BLaER1 treated with 17β-estradiol and CSF1 and Interleukin-3, amounts not matched to agents 10 nM and 100 nM (cell line): ENCODE data around the gene LDLRAD1.
"Not testable (repeated sequence)": the region's sequence is repeated elsewhere in the genome, so short reads cannot be mapped to it uniquely, and the experiment has no call there.

Source experiments
- H3K27ac ChIP-seq, 11 experiments: shearing (Covaris generic); formaldehyde crosslinking; 2 replicates each; pipeline ENCODE4 v1.8.1; 2022
- H3K27me3 ChIP-seq, 11 experiments: shearing (Covaris generic); formaldehyde crosslinking; 2 replicates each; pipeline ENCODE4 v1.8.1; 2022
- H3K36me3 ChIP-seq, 11 experiments: shearing (Covaris generic); formaldehyde crosslinking; 2 replicates each; pipeline ENCODE4 v1.8.1; 2022
- H3K4me1 ChIP-seq, 10 experiments: shearing (Covaris generic); formaldehyde crosslinking; 2 replicates each; pipeline ENCODE4 v1.8.1; 2022
- H3K4me2 ChIP-seq, 11 experiments: shearing (Covaris generic); formaldehyde crosslinking; 2 replicates each; pipeline ENCODE4 v1.8.1; 2022
- H3K4me3 ChIP-seq, 10 experiments: shearing (Covaris generic); formaldehyde crosslinking; 2 replicates each; pipeline ENCODE4 v1.8.1; 2022
- H3K9ac ChIP-seq, 11 experiments: shearing (Covaris generic); formaldehyde crosslinking; 2 replicates each; pipeline ENCODE4 v1.8.1; 2022
- H3K9me3 ChIP-seq, 11 experiments: shearing (Covaris generic); formaldehyde crosslinking; replicated peaks in 1 of 11; 2 replicates each; pipeline ENCODE4 v1.8.1; 2022
- H4K20me1 ChIP-seq, 11 experiments: shearing (Covaris generic); formaldehyde crosslinking; 2 replicates each; pipeline ENCODE4 v1.8.1; 2022
- Cebpa-rat ChIP-seq, 11 experiments: shearing (Covaris generic); IDR thresholded peaks; 2 replicates each; pipeline ENCODE4 v1.8.1; 2022

LDLRAD1 gene, protein sequence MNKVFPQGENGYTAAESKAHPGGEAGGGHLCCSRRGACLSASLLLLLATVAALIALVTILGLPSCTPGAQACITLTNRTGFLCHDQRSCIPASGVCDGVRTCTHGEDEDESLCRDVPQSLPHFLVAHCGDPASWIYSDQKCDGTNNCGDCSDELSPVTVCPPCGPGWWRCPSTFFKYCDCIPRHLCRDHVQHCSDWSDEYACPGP

DNA sequence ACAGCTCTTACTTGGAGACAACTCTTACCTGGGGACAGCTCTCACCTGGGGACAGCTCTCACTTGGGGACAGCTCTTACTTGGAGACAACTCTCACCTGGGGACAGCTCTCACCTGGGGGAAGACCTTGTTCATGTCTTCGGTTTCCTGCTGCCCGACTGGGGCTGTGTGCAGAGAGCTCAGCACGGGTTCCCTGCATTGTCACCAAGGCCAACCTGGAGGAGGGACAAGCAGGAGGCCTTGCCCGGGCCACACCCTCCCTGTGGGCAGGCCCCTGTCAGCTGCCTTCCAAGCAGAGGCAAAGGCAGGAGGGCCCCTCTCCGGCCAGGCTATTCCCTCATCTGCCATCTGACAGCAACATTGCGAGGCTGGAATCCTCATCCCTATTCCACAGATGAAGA, at the start of gene LDLRAD1:
TSS of gene LDLRAD1 (minus strand) at position 208 of the 400 bp plus-strand sequence. CDS start at position 134, 74 bp downstream.
- TF ChIP-seq Cebpa-rat (IDR thresholded peaks at IDR 0.05), result no peak
- Histone ChIP-seq H3K4me3 (no peak within 1 kb of the TSS), H3K9me3 (no peaks in the 10 kb centered on the region), H3K36me3 (no peaks in the 10 kb centered on the region), H3K27me3 (no peaks in the 10 kb centered on the region), H3K27ac (no peak within 1 kb of the TSS), H4K20me1 (no peaks in the 10 kb centered on the region), H3K4me1 (no peaks in the 10 kb centered on the region), H3K4me2 (no peak within 1 kb of the TSS), H3K9ac (no peak within 1 kb of the TSS)

DNA sequence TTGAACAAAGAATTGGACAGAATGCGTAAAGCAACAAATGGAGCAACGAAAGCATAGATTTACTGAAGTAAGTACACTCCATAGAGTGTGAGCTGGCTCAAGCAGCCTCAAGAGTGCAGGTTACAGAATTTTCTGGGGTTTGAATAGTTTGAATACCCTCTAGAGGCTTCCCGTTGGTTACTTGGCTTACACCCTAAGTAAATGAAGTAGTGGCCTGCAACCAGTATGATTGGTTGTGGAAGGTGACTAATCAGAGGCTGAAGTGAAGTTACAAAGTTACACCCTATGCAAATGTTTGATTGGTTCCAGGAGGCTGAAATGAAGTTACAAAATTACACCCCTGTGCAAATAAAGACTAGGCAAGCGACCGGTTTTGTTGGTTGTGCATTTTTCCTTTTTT, 46.3 kb upstream of the LDLRAD1 start:
- Histone ChIP-seq H3K9ac (no peak overlapping the region), H3K4me3 (no peak overlapping the region), H4K20me1 (no peaks in the 10 kb centered on the region), H3K27me3 (no peaks in the 10 kb centered on the region), H3K36me3 (peaks cover 0 to 29% (median 7%) of the 10 kb centered on the region in 11 experiments; a peak in 9 of 22 replicates), H3K4me1 (peaks cover 0 to 10% (median under 1%) of the 10 kb centered on the region in 10 experiments; a peak in 6 of 20 replicates), H3K27ac (no peak overlapping the region), H3K4me2 (no peak overlapping the region), H3K9me3 (no peaks in the 10 kb centered on the region)
- TF ChIP-seq Cebpa-rat (IDR thresholded peaks at IDR 0.05), result no peak

DNA sequence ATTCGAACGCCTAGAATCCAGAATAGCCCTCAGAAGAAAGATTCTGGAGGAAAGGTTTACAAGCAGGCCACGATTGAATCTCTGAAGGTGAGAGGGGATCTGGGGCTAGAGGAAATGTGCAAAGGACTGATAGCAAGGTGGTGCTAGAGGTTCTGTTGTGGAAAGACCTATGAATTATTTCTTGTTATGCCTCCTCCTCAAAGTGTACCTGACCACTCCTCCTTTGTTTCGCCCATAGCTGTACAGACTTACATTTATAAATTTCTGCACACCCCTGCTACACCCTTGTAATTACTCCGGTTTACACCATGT, 36.4 kb upstream of the LDLRAD1 start:
- Histone ChIP-seq H3K36me3 (peaks cover 2 to 36% (median 12%) of the 10 kb centered on the region in 11 experiments; a peak in 16 of 22 replicates), H3K27me3 (no peaks in the 10 kb centered on the region; a peak in 1 of 22 replicates), H3K4me3 (peak overlapping the region; percentile 60 to 98 (median 81)), H3K27ac (peak overlapping the region; percentile 64 to 95 (median 91); a peak in 21 of 22 replicates), H4K20me1 (peaks cover 0 to 26% (median 8%) of the 10 kb centered on the region in 11 experiments; a peak in 12 of 22 replicates), H3K4me1 (peaks cover 16 to 51% (median 34%) of the 10 kb centered on the region in 10 experiments), H3K4me2 (peak overlapping the region; percentile 90 to 98 (median 95)), H3K9ac (peak overlapping the region; percentile 83 to 92 (median 89)), H3K9me3 (no peaks in the 10 kb centered on the region)
- TF ChIP-seq Cebpa-rat (IDR thresholded peaks at IDR 0.05), result no peak

DNA sequence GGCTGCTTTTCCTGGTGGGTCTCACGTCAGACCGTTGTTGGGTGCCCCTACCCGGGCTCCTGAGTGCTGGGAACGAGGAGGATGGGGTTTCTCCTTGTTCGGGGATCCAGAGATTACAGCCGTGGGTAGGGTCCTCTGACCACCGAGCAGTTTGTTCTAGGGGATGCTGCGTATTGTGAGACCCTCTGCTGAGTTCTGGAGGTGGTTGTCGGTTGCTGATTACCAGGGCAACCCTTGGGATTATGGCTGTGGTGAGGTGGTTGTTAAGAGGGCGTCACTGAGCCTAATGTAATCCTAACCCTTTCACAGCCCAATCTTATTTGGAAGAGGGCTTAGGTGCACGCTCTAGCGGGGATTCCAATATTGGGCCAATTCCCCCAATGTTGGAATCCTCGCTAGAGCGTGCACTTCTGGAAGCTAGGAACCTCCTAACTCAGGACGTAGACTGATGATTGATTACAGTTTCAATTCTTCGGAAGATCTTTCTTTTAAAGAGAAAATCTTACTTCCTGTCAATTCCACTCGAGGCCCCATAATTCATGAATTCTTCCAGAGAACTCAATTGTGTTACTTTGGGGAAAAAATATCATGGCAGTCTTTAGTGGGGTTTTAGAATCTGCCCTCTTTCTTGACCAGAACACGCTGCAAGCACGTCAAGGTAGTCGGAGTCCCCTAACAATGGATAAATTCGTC, 35.9 kb upstream of the LDLRAD1 start:
- Histone ChIP-seq H4K20me1 (peaks cover 0 to 31% (median 8%) of the 10 kb centered on the region in 11 experiments; a peak in 13 of 22 replicates), H3K9me3 (no peaks in the 10 kb centered on the region), H3K36me3 (peaks cover 0 to 31% (median 10%) of the 10 kb centered on the region in 11 experiments; a peak in 16 of 22 replicates), H3K4me3 (peak overlapping the region; percentile 60 to 98 (median 81)), H3K4me1 (peaks cover 16 to 53% (median 34%) of the 10 kb centered on the region in 10 experiments), H3K27ac (peak overlapping the region; percentile 64 to 95 (median 91)), H3K9ac (peak overlapping the region; percentile 83 to 92 (median 89)), H3K27me3 (no peaks in the 10 kb centered on the region; a peak in 1 of 22 replicates), H3K4me2 (peak overlapping the region; percentile 90 to 98 (median 95))
- no peak for TF ChIP-seq Cebpa-rat (IDR thresholded peaks at IDR 0.05)

DNA sequence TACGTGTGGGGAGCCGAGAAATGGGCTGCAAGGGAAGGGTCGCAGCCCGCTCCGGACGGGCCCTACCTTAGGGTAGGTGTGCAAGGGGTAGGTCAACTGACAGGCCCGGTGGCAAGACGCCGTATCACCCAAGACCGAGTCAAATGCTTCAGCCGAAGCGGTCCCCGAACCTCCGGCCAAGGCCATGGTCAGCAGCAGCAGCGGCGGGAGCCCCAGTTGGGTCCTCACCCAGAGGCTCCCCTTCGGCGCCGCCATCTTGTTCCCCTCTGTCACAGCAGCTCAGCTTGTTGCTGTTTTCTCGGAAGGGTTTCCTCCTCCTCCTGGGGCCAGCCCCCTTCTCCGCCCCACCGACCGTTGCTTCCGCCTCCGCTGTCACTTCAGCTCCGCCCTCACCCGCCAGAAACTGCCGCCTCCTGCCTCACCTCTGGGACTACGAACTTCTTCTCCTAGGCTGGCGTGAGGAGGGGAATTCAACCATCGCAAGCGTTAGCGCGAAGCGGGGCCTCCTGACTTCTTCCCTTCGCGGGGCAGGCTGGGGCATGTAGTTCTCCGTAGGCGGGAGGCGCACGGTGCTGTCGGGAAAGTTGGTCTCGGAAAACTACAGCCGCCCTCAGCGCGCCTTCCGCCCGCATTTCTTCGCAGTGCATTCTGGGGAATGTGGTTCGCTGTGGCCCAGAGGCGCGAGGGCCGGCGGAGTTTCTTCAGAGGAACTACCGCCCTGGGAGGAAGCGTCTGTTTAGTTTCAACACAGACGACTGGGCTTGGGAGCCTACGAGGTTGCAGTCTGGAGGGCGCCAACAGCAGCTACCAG, 35.2 kb upstream of the LDLRAD1 start, which contains the start of the genes TCEANC2 and TMEM59:
TSS of gene TCEANC2 (plus strand) at position 675 of the 811 bp plus-strand sequence. CDS start 815 bp downstream, outside the sequence.
TSS of gene TMEM59 (minus strand) at position 271 of the 811 bp plus-strand sequence. CDS start at position 255, 16 bp downstream.
- Histone ChIP-seq H3K4me1 (peaks cover 17 to 58% (median 35%) of the 10 kb centered on the region in 10 experiments), H3K27me3 (no peaks in the 10 kb centered on the region; a peak in 1 of 22 replicates), H3K9ac (peak within 1 kb of the TSS; percentile 83 to 92 (median 89)), H3K4me3 (peak within 1 kb of the TSS; percentile 75 to 98 (median 90)), H3K27ac (peak within 1 kb of the TSS; percentile 64 to 95 (median 91)), H3K9me3 (no peaks in the 10 kb centered on the region), H3K36me3 (peaks cover 0 to 25% (median 4%) of the 10 kb centered on the region in 11 experiments; a peak in 13 of 22 replicates), H3K4me2 (peak within 1 kb of the TSS; percentile 90 to 98 (median 95)), H4K20me1 (peaks cover 0 to 38% (median 11%) of the 10 kb centered on the region in 11 experiments; a peak in 15 of 22 replicates)
- peak in 4 of 11 experiments; percentile 15 to 62 (median 24); a peak in 1 of 22 replicates for TF ChIP-seq Cebpa-rat (IDR thresholded peaks at IDR 0.05)

DNA sequence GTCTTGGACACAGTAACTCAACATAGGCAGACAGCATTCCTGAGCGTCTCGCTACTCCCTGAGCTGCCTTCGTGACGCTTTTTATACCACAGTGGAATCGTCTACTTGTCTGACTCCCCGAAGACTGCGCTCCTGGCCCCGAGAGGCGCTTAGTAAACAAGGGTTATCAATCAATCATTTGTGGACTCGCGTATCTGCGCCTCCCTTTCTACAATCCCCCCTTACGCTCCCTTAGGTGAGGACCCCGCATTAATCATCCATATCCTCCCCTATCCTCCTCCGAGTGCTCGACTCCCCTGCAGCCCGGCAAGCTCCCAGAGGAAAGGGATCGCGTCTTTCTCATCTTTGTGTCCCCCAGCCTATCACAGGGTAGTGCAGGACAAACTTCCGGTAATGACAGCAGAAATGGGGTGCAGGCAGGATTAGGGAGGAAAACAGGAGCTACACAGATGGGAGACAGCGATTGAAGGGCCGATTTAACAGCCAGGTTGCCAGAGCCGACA, 34.5 kb upstream of the LDLRAD1 start:
- no peak for TF ChIP-seq Cebpa-rat (IDR thresholded peaks at IDR 0.05)
- H3K27ac ChIP-seq, result peak overlapping the region; percentile 55 to 95 (median 91)
- no peaks in the 10 kb centered on the region; a peak in 1 of 22 replicates for H3K27me3 ChIP-seq
- H3K4me1 ChIP-seq, result peaks cover 24 to 63% (median 41%) of the 10 kb centered on the region in 10 experiments
- peak overlapping the region; percentile 75 to 98 (median 90) for H3K4me3 ChIP-seq
- H3K9ac ChIP-seq, result peak overlapping the region; percentile 83 to 92 (median 88)
- H4K20me1 ChIP-seq, result peaks cover 0 to 45% (median 17%) of the 10 kb centered on the region in 11 experiments; a peak in 16 of 22 replicates
- H3K4me2 ChIP-seq, result peak overlapping the region; percentile 72 to 97 (median 94)
- no peaks in the 10 kb centered on the region for H3K9me3 ChIP-seq
- peaks cover 0 to 25% (median 4%) of the 10 kb centered on the region in 11 experiments; a peak in 8 of 22 replicates for H3K36me3 ChIP-seq

DNA sequence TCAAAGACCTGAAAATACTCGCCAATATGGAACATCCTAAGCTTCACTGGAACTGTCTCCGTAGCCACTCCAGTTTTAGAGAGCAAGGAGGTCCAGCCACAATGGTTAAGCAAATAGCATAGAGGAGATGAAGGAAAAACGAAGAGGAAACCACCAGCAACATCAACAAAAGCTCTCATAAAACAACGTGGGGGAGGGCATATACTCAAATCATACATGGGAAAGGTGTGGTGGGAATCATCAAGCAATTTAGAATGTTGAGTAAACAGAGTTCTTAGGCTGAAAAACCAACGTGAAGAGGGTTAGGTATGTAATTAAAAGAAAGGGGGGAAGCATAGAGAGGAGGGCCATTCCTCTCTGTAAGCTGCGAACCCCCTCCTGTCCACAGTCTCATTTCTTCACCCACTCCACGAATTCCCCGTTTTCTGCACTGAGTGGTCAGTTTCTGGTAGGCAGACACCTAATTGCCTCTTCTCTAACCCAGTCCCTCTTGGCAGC, 34.0 kb upstream of the LDLRAD1 start:
- Histone ChIP-seq H3K4me1 (peaks cover 29 to 63% (median 46%) of the 10 kb centered on the region in 10 experiments), H3K27ac (peak overlapping the region; percentile 55 to 95 (median 91)), H3K9me3 (no peaks in the 10 kb centered on the region), H3K4me2 (peak overlapping the region; percentile 72 to 97 (median 94)), H3K9ac (peak overlapping the region; percentile 83 to 92 (median 88)), H3K36me3 (peaks cover 0 to 25% (median 4%) of the 10 kb centered on the region in 11 experiments; a peak in 7 of 22 replicates), H3K27me3 (no peaks in the 10 kb centered on the region; a peak in 1 of 22 replicates), H4K20me1 (peaks cover 0 to 50% (median 18%) of the 10 kb centered on the region in 11 experiments; a peak in 16 of 22 replicates), H3K4me3 (peak overlapping the region; percentile 75 to 98 (median 90))
- no peak for TF ChIP-seq Cebpa-rat (IDR thresholded peaks at IDR 0.05)

DNA sequence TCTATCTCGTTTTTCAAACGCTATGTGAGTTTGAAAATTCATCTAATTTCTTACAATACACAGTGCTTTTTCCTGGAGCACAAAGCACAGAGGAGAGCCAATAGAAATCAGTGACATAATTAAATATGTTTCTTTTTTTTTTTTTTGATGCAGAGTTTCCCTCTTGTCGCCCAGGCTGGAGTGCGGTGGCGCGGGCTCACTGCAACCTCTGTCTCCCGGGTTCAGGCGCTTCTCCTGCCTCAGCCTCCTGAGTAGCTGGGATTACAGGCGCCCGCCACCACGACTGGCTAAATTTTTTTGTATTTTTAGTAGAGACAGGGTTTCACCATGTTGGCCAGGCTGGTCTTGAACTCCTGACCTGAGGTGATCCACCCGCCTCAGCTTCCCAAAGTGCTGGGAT, 32.4 kb upstream of the LDLRAD1 start:
- not testable (repeated sequence) for H3K9me3 ChIP-seq, H3K27me3 ChIP-seq, H3K27ac ChIP-seq, H3K4me3 ChIP-seq
- Histone ChIP-seq H4K20me1 (peaks cover 0 to 66% (median 20%) of the 10 kb centered on the region in 11 experiments; a peak in 16 of 22 replicates), H3K36me3 (peaks cover 2 to 26% (median 11%) of the 10 kb centered on the region in 11 experiments; a peak in 17 of 22 replicates), H3K9ac (0 out of 22 replicates have a peak overlapping the region, but pooled peaks of 1 of the 11 experiments have one; percentile 89), H3K4me1 (peaks cover 29 to 57% (median 42%) of the 10 kb centered on the region in 10 experiments), H3K4me2 (peak overlapping the region in 5 of 11 experiments; percentile 72 to 95 (median 92); a peak in 3 of 22 replicates)
